AG09309 (cell line): Measurements from ENCODE around the gene HSFX1.
"Not testable (repeated sequence)": the region's sequence is repeated elsewhere in the genome, so short reads cannot be mapped to it uniquely, and the experiment has no call there.

Experiments used
- DNase-seq: peaks from one replicate; pipeline ENCODE4 v3.0.0-alpha.2; 2010; ENCODE audit warnings: low read depth
- H3K4me3 ChIP-seq: 2 replicates; pipeline ENCODE4 v1.5.1; 2011; ENCODE audit warnings: mild to moderate bottlenecking, low read depth, low read length, moderate library complexity; ENCODE audit not compliant: control insufficient read depth
- TF ChIP-seq, protein P1 (sequence below): IDR thresholded peaks from 2 replicates; pipeline ENCODE4 v1.5.1; 2011; ENCODE audit warnings: mild to moderate bottlenecking, low read depth, low read length, inconsistent platforms; ENCODE audit not compliant: insufficient read depth, control insufficient read depth; ENCODE audit errors: missing control alignments

Gene HSFX1

DNA sequence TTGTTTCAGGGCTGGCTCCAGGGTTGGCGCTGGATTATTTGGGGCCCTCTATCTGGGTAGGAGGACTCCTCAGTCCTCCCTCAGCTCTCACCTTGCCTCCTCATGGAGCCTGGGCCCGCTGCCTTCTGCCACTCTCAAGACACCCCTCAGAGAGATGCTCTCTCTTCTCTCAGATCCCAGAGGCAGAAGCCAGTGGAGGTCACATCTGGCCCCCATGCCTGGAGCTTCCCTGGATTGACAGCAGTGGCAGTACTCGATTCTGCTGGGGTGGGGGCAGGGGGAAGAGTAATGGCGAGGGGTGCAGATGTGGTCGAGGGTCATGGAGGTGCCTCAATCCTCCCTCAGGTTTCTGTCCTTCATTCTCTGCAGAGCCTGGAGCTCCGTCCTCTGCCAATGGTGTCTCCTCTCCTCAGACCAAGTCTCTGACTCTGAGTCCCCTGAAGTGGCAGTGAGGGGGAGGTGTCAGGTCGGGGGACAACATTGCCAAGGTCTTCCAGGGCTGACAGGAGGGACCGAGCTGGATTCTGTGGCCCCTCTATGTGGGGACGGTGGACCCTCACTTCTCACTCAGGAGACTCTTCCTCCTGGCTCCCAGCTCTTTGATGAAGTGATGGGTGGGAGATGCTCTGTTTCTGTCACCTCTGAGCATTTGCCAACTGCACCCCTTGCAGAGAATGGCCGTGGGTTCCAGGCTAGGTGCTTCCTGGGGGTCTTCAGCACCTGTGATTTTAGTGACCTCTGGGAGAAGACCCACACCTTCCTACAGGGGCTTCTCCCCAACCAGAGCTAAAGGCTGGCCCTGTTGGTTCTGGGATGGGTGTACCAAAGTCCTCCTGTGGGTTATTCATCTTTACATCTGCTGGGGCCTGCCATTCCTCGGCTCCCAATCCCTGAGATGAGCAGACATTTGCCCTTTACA is 10.9 kb upstream of the HSFX1 start:
- no peak overlapping the region for H3K4me3 ChIP-seq
- DNase-seq = no peak
- TF ChIP-seq, protein P1, sequence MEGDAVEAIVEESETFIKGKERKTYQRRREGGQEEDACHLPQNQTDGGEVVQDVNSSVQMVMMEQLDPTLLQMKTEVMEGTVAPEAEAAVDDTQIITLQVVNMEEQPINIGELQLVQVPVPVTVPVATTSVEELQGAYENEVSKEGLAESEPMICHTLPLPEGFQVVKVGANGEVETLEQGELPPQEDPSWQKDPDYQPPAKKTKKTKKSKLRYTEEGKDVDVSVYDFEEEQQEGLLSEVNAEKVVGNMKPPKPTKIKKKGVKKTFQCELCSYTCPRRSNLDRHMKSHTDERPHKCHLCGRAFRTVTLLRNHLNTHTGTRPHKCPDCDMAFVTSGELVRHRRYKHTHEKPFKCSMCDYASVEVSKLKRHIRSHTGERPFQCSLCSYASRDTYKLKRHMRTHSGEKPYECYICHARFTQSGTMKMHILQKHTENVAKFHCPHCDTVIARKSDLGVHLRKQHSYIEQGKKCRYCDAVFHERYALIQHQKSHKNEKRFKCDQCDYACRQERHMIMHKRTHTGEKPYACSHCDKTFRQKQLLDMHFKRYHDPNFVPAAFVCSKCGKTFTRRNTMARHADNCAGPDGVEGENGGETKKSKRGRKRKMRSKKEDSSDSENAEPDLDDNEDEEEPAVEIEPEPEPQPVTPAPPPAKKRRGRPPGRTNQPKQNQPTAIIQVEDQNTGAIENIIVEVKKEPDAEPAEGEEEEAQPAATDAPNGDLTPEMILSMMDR = no peak

DNA sequence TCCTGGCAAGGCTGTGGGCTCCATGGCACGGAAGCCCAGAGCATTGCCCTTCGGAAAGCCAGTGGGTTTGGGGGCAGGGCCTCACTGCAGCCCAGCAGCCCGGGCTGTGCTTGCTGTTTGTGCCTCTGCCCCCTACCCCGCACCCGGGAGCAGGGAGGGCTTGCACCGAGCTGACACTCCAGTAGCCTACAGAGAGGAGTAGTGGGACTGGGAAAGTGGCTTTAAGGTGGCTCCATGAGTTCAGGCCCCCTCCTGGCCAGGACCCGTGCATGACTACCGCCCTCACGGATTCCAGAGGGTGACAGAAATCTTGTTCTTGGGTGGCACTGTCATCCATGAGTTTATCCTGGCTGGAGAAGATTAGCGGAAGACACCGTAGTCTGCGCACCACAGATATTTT is 3.5 kb upstream of the HSFX1 start:
- not testable (repeated sequence) for H3K4me3 ChIP-seq

DNA sequence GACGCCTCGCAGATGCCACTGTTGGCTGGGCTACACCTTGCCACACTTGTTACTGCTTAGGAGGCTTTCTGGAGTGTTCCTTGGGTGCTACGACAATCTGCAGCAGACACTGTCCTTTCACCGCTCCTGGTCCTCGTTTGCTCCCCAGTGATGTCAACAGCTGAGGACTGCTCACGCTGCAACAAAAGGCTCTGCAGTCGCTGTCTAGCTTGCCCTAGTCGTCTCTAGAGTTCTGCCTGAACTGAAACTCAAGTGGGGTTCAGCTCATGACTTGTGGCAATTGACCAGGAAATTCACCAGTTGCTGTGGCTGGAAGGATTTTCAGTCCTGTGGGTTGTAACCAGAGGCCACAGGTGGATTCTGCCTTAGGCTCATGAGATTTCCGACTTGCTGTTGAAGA is 842 bp upstream of the HSFX1 start:
- not testable (repeated sequence) for DNase-seq, H3K4me3 ChIP-seq

More for the DNA sequence above, 3.5 kb upstream of the HSFX1 start:
- DNase-seq = not testable (repeated sequence)

DNA sequence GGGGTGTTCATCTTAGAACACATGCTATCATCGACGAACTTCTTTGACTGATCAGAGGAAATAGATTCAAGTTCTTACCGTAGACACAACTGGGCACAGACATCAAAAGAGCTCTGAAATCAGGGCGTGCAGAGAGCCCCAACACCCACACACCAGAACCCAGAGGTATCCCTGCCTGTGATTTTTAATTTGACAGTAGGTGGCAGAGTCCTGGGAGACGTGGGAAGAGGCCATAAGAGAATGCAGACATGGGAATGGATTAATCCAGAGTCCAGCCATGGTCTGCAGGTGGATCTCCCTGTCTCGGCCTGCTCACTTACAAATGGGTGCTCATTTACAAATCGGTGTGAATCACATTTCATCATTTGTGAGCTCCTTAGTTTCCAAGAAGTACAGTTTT is 4.1 kb downstream of the HSFX1 start:
- not testable (repeated sequence) for H3K4me3 ChIP-seq, DNase-seq

DNA sequence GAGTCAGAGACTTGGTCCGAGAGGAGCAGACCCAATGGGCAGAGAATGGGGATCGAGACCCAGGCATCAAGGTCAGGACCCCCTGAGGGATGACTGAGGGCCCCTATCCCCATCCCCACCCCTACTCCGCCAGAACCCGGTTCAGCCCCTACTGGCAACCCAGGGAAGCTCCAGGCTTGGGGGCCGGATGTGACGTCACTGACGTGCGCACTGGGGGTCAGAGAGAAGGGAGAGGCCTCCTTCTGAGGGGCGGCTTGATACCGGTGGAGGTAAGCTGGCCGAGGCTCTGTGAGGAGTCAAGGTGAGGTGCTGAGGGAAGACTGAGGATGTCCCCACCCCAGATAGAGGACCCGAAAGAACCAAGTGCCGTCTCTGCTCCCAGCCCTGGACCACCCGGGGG is 7.9 kb downstream of the HSFX1 start, which contains the start of gene MAGEA9:
Gene MAGEA9, plus strand, starts transcription at position 204 of the 400 bp plus-strand sequence. CDS start 4,281 bp downstream, outside the sequence.
- H3K4me3 ChIP-seq, DNase-seq: not testable (repeated sequence)

DNA sequence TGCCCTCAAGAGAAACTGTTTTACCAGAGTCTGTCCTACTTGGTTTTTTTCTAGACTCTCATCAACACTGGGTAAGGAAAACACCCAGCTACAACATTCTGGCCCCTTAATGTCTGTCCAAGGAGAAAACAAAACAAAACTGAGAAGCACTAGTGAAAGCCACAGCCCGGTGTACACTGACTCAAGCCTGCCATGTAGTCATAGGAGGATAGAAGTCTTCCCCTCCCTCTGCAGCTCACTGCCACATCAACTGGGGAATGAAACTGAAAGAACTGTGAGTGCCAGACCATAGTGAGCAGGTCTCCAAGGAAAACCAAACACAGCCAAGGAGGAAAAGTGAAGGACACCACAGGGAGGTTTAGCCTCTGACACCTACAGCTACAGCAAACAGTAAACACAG is 21.7 kb downstream of the HSFX1 start:
- not testable (repeated sequence) for DNase-seq, H3K4me3 ChIP-seq

DNA sequence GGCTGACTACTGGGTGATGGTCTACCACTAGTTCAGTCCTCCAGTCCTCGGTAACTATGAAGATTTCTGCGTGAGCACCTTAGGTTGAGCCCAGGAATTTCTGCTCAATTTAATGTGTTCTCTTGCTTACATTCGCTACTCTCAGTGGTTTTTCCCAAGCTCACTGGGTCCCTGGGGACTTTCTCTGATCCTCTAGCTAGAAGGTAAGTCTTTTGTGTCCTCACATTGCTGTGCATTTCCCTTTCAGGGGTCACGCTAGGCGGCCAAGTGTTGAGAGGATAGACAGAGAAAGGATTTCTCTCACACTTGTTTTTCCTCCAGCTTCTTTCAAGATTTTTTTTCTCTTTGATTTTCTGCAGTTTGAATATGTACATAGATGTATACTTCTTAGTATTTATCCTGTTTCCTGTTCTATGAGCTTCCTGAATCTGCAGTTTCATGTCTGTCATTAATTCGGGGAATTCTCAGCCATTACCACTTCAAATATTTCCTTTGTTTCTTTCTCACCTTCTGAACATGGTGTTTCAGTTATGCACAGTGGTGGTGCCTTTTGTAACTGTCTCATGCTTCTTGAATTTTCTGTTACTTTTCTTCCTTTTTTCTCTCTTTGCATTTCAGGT is 25.3 kb downstream of the HSFX1 start:
- no peak overlapping the region for H3K4me3 ChIP-seq
- TF ChIP-seq, protein P1 = no peak
- no peak for DNase-seq

DNA sequence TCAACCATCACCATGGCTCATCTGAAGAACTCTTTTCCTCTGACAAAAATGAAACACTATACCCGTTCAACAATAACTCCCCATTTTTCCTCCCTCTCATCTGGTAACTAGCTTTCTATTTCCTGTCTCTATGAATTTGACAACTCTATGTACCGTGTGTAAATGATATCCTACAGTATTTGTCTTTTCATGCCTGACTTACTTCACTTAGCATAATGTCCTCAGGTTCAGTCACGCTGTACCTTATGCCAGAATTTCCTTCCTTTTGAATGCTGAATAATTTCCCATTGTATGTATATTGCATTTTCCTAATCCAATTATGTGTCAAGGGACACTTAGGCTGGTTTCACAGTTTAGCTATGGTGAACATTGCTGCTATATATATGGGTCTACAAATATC is 26.1 kb downstream of the HSFX1 start:
- TF ChIP-seq, protein P1 = no peak
- DNase-seq = no peak

DNA sequence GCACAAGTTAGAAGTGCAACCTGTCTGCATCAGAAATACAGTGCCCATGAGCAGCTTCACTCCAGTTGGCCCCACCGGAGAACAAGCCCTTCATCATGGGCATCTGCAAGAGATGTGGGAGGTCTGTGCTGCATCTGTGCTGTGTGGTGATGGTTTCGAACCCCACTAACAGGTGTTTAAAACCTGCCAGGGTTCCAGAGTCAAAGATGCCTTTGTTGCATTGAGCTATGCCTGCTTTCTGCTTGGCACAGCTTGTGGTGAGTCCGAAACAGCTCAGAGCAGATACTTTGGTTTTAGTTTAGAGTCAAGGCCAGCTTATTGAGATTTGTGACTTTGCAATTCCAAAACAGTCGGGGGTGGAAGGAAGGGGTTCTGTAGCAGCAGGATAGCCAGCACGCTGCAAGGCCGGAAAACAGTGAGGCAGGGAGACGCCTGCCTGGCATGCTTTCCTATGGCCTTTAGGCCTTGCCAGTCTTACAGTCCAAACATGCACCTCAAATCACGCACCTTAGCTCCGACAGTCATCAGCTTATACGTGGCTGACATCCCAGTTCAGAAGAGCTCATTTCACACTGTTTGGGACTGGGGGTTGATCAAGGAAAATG is 29.7 kb downstream of the HSFX1 start:
- TF ChIP-seq, protein P1 = no peak
- H3K4me3 ChIP-seq = no peak overlapping the region
- DNase-seq = no peak

More for the DNA sequence above, 26.1 kb downstream of the HSFX1 start:
- no peak overlapping the region for H3K4me3 ChIP-seq
